Loucy (cell line): ENCODE measurements around the gene ANKRD36C.
"Not testable (repeated sequence)": the region's sequence is repeated elsewhere in the genome, so short reads cannot be mapped to it uniquely, and the experiment has no call there.

Source experiments
- CTCF ChIP-seq: fragments of 200-600 bp; sonication (generic); conservative IDR thresholded peaks from 2 replicates; pipeline ENCODE4 v1.5.1; 2014; ENCODE audit warnings: mild to moderate bottlenecking, antibody characterized with exemption, low read length
- EZH2phosphoT487 ChIP-seq: fragments of 200-600 bp; IDR thresholded peaks from 2 replicates; pipeline ENCODE4 v1.6.1; 2018; ENCODE audit warnings: antibody characterized with exemption, mild to moderate bottlenecking, moderate library complexity, borderline replicate concordance

DNA sequence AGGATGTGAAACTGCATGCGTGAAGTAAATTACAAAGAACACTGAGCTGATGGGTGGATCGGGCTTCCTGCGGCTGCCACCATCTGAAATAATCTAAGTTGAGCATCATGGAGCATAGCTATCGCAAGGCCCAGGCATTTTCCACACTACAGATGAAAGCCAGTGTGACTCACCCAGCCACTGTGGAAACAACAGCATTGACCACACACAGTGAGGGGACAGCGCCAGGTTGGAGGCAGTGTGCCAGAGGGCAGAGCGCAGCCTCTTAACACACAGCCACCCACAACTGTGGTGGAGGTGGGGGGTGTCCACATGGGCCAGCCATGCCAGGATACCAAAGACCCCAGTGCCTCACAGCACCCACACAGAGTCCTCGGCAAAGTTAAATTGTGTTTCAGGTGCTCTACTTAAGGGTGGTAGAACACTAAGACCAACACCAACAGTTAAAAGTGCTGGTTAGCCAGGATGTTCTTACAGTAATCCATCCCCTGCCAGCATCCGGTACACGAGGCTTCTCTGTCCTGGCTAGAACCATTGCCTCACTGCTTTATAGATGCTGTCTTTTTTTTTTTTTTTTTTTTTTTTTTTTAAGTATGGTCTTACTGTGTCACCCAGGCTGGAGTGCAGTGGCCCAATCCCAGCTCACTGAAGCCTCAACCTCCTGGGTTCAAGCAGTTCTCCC, 28.4 kb upstream of the ANKRD36C start:
- TF ChIP-seq CTCF, EZH2phosphoT487: not testable (repeated sequence)
